ENCODE measurements around the gene PIM1.

- peak; percentile 77 for TF ChIP-seq POLR2A (IDR thresholded peaks at IDR 0.05; ENCODE audit: low read length)
- TF ChIP-seq GATA1 (IDR thresholded peaks at IDR 0.05; ENCODE audit: low read depth, low read length): no peak
Measured at GRCh38 chr6:37173493-37174195, 3.7 kb downstream of the PIM1 start.
